ENCODE data around the gene KLHL15.

The KLHL15 gene

GRCh38 chrX:23945206-23945605, 81.8 kb downstream of the KLHL15 start:
- no peak for DNase-seq

- DNase-seq, result no peak
Measured at GRCh38 chrX:23944234-23944633, 82.8 kb downstream of the KLHL15 start.

- no peak for DNase-seq
Measured at GRCh38 chrX:23939203-23939602, 87.8 kb downstream of the KLHL15 start.

GRCh38 chrX:23938690-23939089, 88.3 kb downstream of the KLHL15 start:
- DNase-seq, result no peak

- no peak for DNase-seq
Measured at GRCh38 chrX:23937100-23937499, 89.9 kb downstream of the KLHL15 start.

GRCh38 chrX:23936180-23936579, 90.8 kb downstream of the KLHL15 start:
- DNase-seq, result no peak

- no peak for DNase-seq
Measured at GRCh38 chrX:23935106-23935505, 91.9 kb downstream of the KLHL15 start.
